Spleen (tissue), 11 donors: Measurements from ENCODE around the gene PLEKHA4. TPM values are rescaled to one million over a fixed set of nuclear protein-coding genes. Genes with fewer than 3 reads are reported as not detected.

ENCODE experiments used
- DNase-seq: peaks from one replicate; pipeline ENCODE4 v3.0.0-alpha.2; 2020
- H3K27ac ChIP-seq, 8 donors: fragments of 200-600 bp; sonication (generic) in 7 of 8; 1 replicate in 4 of 8; 2 replicates in 4 of 8; pipeline versions ENCODE4 v1.5.0 to v1.8.0; 2016 to 2021; ENCODE audit warnings: inconsistent platforms in 4 of 8, mild to moderate bottlenecking in 4 of 8, moderate library complexity in 1 of 8
- H3K27me3 ChIP-seq, 7 donors: fragments of 200-600 bp; sonication (generic) in 6 of 7; replicated peaks in 1 of 7; 1 replicate in 4 of 7; 2 replicates in 3 of 7; pipeline versions ENCODE4 v1.5.0 to v1.8.0; 2016 to 2021; ENCODE audit warnings: inconsistent platforms in 3 of 7, mild to moderate bottlenecking in 1 of 7
- H3K36me3 ChIP-seq, 6 donors: fragments of 200-600 bp; sonication (generic) in 5 of 6; 1 replicate in 4 of 6; 2 replicates in 2 of 6; pipeline versions ENCODE4 v1.5.0 to v1.8.0; 2016 to 2021; ENCODE audit warnings: inconsistent platforms in 2 of 6
- H3K4me1 ChIP-seq, 6 donors: fragments of 200-600 bp; sonication (generic) in 5 of 6; 1 replicate in 3 of 6; 2 replicates in 3 of 6; pipeline versions ENCODE4 v1.5.0 to v1.8.0; 2016 to 2021; ENCODE audit warnings: inconsistent platforms in 3 of 6
- H3K4me3 ChIP-seq, 8 donors: fragments of 200-600 bp; sonication (generic) in 7 of 8; 1 replicate in 4 of 8; 2 replicates in 4 of 8; pipeline versions ENCODE4 v1.5.0 to v1.8.0; 2016 to 2021; ENCODE audit warnings: inconsistent platforms in 4 of 8, mild to moderate bottlenecking in 4 of 8, moderate library complexity in 2 of 8
- H3K9me3 ChIP-seq, 8 donors: fragments of 200-600 bp; sonication (generic) in 7 of 8; 1 replicate in 4 of 8; 2 replicates in 4 of 8; pipeline versions ENCODE4 v1.5.0 to v1.8.0; 2016 to 2021; ENCODE audit warnings: inconsistent platforms in 4 of 8
- CTCF ChIP-seq, 11 experiments: fragments of 200-600 bp in 7 of 11; fragments of 450-650 bp in 4 of 11; sonication (generic) in 4 of 11; IDR thresholded peaks in 8 of 11; conservative IDR thresholded peaks in 3 of 11; 1 replicate in 7 of 11; 2 replicates in 4 of 11; pipeline versions ENCODE4 v1.4.0 to v1.8.0; 2016 to 2021; ENCODE audit warnings: antibody characterized with exemption in 11 of 11, inconsistent platforms in 4 of 11, mild to moderate bottlenecking in 1 of 11
- POLR2A ChIP-seq, 3 donors: fragments of 450-650 bp; IDR thresholded peaks; one replicate each; pipeline ENCODE4 v1.5.1; 2017; ENCODE audit warnings: antibody characterized with exemption in 3 of 3, mild to moderate bottlenecking in 1 of 3
- POLR2AphosphoS5 ChIP-seq, 3 donors: sonication (generic); formaldehyde crosslinking; IDR thresholded peaks; one replicate each; pipeline ENCODE4 v1.5.1; 2017; ENCODE audit warnings: antibody characterized with exemption in 3 of 3
- WGBS, 5 donors: extraction: QIAGEN DNeasy Blood & Tissue Kit in 3 of 5; methylation state at CpG; one replicate each; pipeline versions ENCODE4 v1.1.5 to v1.1.7; 2013 to 2018; 5-methylcytosine and 5-hydroxymethylcytosine counted together
- intact Hi-C: fragments of 100-400 bp; cut with DNase I; formaldehyde crosslinking; loops from one replicate; pipeline ENCODE4 v1.15.0; 2023; ENCODE audit warnings: low total_unique reads
- polyA plus RNA-seq, 3 donors: library from polyadenylated mRNA; stranded (reverse); fragments of 200-250 nt; gene quantifications; one replicate each; pipeline ENCODE4 v1.2.1, GENCODE V29; 2013
- total RNA-seq, 7 donors: library from RNA; depleted of rRNA in 3 of 7; stranded (reverse); fragments of >200 nt in 3 of 7; fragmentation: NEBNext Ultra II Directional in 4 of 7; extraction: Animal tissue kit (Norgen Biotek cat#: 25700) in 4 of 7; gene quantifications; one replicate each; pipeline versions ENCODE4 v1.1.0 to v1.2.1, GENCODE V29; 2016 to 2021
- donor health status: healthy with polysubstance abuse.
- donor health status: DM: no; HTN: no; CAD: no; lungs with moderate emphysema.
- donor health status: DM: no; HTN: no; CAD: no.
- donor health status: Bipolar disorder and iron deficiency.
- donor health status: healthy.
- donor health status: DM: no; HTN: no; CAD: no.
- donor health status: DM: yes; HTN: yes; CAD: no.

Gene PLEKHA4
- total and polyA plus RNA-seq, 10 donors = 8.6 to 24.2 (median 14.9) TPM

GRCh38 chr19:48833977-48834376 is 34.4 kb downstream of the PLEKHA4 start:
- TF ChIP-seq CTCF (IDR thresholded peaks at IDR 0.05 in 8 of 11, conservative IDR thresholded peaks at IDR 0.05 in 3 of 11) (no peak), POLR2A (IDR thresholded peaks at IDR 0.05) (no peak), POLR2AphosphoS5 (IDR thresholded peaks at IDR 0.05) (no peak)
- Histone ChIP-seq H3K9me3 (no peaks in the 10 kb centered on the region), H3K27me3 (peaks cover 0 to 16% (median 0%) of the 10 kb centered on the region in 7 donors), H3K27ac (no peak overlapping the region), H3K4me3 (no peak overlapping the region), H3K4me1 (peaks cover 4 to 28% (median 21%) of the 10 kb centered on the region in 6 donors), H3K36me3 (peaks cover 0 to 22% (median 0%) of the 10 kb centered on the region in 6 donors)
- intact Hi-C loops = no loop called here
- 68 to 78% (median 71%) methylated on average over 5 of the region's 5 CpGs for WGBS, 5 donors
- DNase-seq = no peak

GRCh38 chr19:48833049-48833448 is 35.4 kb downstream of the PLEKHA4 start:
- peaks cover 4 to 28% (median 21%) of the 10 kb centered on the region in 6 donors for H3K4me1 ChIP-seq
- intact Hi-C loops = no loop called here
- no peaks in the 10 kb centered on the region for H3K9me3 ChIP-seq
- peaks cover 0 to 16% (median 0%) of the 10 kb centered on the region in 7 donors for H3K27me3 ChIP-seq
- WGBS, 5 donors = 59 to 70% (median 65%) methylated on average over 3 to 5 of the region's 5 CpGs
- peaks cover 0 to 22% (median 0%) of the 10 kb centered on the region in 6 donors for H3K36me3 ChIP-seq
- DNase-seq = no peak
- H3K27ac ChIP-seq = no peak overlapping the region
- no peak overlapping the region for H3K4me3 ChIP-seq
- TF ChIP-seq POLR2AphosphoS5 (IDR thresholded peaks at IDR 0.05) (no peak), POLR2A (IDR thresholded peaks at IDR 0.05) (no peak), CTCF (IDR thresholded peaks at IDR 0.05 in 8 of 11, conservative IDR thresholded peaks at IDR 0.05 in 3 of 11) (no peak)

- intact Hi-C loops = no loop called here
- DNase-seq = no peak
- no peak overlapping the region for H3K4me3 ChIP-seq
- no peaks in the 10 kb centered on the region for H3K9me3 ChIP-seq
- WGBS, 5 donors = 89 to 96% (median 92%) methylated on average over 4 of the region's 4 CpGs
- peaks cover 0 to 8% (median 6%) of the 10 kb centered on the region in 6 donors for H3K4me1 ChIP-seq
- peaks cover 0 to 22% (median 0%) of the 10 kb centered on the region in 6 donors for H3K36me3 ChIP-seq
- peaks cover 0 to 1% (median 0%) of the 10 kb centered on the region in 7 donors for H3K27me3 ChIP-seq
- TF ChIP-seq POLR2A (IDR thresholded peaks at IDR 0.05) (no peak), CTCF (IDR thresholded peaks at IDR 0.05 in 8 of 11, conservative IDR thresholded peaks at IDR 0.05 in 3 of 11) (no peak), POLR2AphosphoS5 (IDR thresholded peaks at IDR 0.05) (no peak)
- H3K27ac ChIP-seq = no peak overlapping the region
Measured at GRCh38 chr19:48830965-48831364, 37.5 kb downstream of the PLEKHA4 start.

- no peak for TF ChIP-seq CTCF (IDR thresholded peaks at IDR 0.05 in 8 of 11, conservative IDR thresholded peaks at IDR 0.05 in 3 of 11)
- no peak for TF ChIP-seq POLR2A (IDR thresholded peaks at IDR 0.05)
- no peak for TF ChIP-seq POLR2AphosphoS5 (IDR thresholded peaks at IDR 0.05)
- no peaks in the 10 kb centered on the region for H3K9me3 ChIP-seq
- H3K4me3 ChIP-seq = no peak overlapping the region
- WGBS, 5 donors = 84 to 93% (median 88%) methylated on average over 9 of the region's 9 CpGs
- H3K4me1 ChIP-seq = no peaks in the 10 kb centered on the region
- no peak overlapping the region for H3K27ac ChIP-seq
- intact Hi-C loops = no loop called here
- peaks cover 0 to 22% (median 0%) of the 10 kb centered on the region in 6 donors for H3K36me3 ChIP-seq
- no peaks in the 10 kb centered on the region for H3K27me3 ChIP-seq
- DNase-seq = no peak
Measured at GRCh38 chr19:48830088-48830487, 38.3 kb downstream of the PLEKHA4 start.
